Mucosa of descending colon (tissue), 3 donors: Measurements from ENCODE around the gene RPEL1. TPM values are rescaled to one million over a fixed set of nuclear protein-coding genes. Genes with fewer than 3 reads are reported as not detected.
"Not testable (repeated sequence)": the region's sequence is repeated elsewhere in the genome, so short reads cannot be mapped to it uniquely, and the experiment has no call there.

Experiments used
- ATAC-seq: fragments of 200-7000 bp; cut with Tn5 transposase; one replicate; pipeline ENCODE4 v1.9.1; 2020; ENCODE audit warnings: mild to moderate bottlenecking, moderate library complexity
- DNase-seq, 3 donors: peaks; one replicate each; pipeline ENCODE4 v3.0.0-alpha.2; 2020
- H3K36me3 ChIP-seq: fragments of 200-600 bp; one replicate; pipeline ENCODE4 v1.8.0; 2021; ENCODE audit warnings: low read depth, mild to moderate bottlenecking
- H3K4me1 ChIP-seq: fragments of 200-600 bp; one replicate; pipeline ENCODE4 v1.8.0; 2021; ENCODE audit warnings: low read depth, mild to moderate bottlenecking
- H3K4me3 ChIP-seq: fragments of 200-600 bp; one replicate; pipeline ENCODE4 v1.8.0; 2021; ENCODE audit warnings: mild to moderate bottlenecking
- H3K9me3 ChIP-seq: fragments of 200-600 bp; one replicate; pipeline ENCODE4 v1.8.0; 2021; ENCODE audit warnings: mild to moderate bottlenecking
- intact Hi-C, 2 donors: fragments of 100-400 bp; cut with DNase I in 1 of 2; cut with micrococcal nuclease in 1 of 2; formaldehyde crosslinking; loops; one replicate each; pipeline versions ENCODE4 v1.11.0 to v1.11.1; 2022; cut with DNase I, micrococcal nuclease
- long read RNA-seq, 2 donors: library from polyadenylated mRNA; unstranded; transcript quantifications; one replicate each; pipeline ENCODE4 v2.0.0, GENCODE V29; 2019 to 2021
- total RNA-seq, 3 donors: library from RNA; stranded (reverse); fragmentation: NEBNext Ultra II Directional in 2 of 3; extraction: Animal tissue kit (Norgen Biotek cat#: 25700) in 2 of 3; gene quantifications; one replicate each; pipeline versions ENCODE4 v1.2.1 to v1.2.4, GENCODE V29; 2021 to 2023
- TF ChIP-seq, protein P1 (sequence below): fragments of 200-600 bp; IDR thresholded peaks from one replicate; pipeline ENCODE4 v1.8.0; 2022; ENCODE audit warnings: antibody characterized with exemption, mild to moderate bottlenecking
- donor health status: DM: no; HTN: no; CAD: no; lungs with moderate emphysema.
- donor health status: DM: no; HTN: no; CAD: no.
- donor health status: DM: no; HTN: yes; CAD: no.

Gene RPEL1
- under 1 TPM in 1 of 3 donors, not detected in 2; 0.13 TPM for total RNA-seq
- long read RNA-seq, donor 1: 0 reads
- long read RNA-seq, donor 2: 0 reads

DNA sequence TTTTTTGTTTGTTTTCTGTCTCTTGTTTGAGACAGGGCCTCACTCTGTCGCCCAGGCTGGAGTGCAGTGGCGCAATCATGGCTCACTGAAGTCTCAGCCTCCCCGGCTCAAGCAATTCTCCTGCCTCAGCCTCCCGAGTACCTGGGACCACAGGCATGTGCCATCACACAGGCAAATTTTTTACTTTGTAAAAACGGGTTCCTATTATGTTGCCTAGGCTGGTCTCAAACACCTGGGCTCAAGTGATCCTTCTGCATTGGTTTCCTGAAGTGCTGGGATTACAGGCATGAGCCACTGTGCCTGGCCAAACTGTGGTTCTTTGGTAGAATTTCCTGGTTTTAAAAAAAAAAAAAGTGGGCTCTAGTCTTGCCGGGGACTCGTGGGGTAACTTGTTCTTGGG lies at the start of gene RPEL1:
TSS of gene RPEL1 (plus strand) at position 301 of the 400 bp plus-strand sequence. CDS start 110 bp downstream, outside the sequence.
- H3K4me3 ChIP-seq, H3K36me3 ChIP-seq, H3K9me3 ChIP-seq, DNase-seq, ATAC-seq: not testable (repeated sequence)
- intact Hi-C loops: loop anchor here in 1 of 2 donors (10.0 kb wide), 1 partner anchor 321 kb away; no protein-coding TSS in a partner anchor
- peaks cover 18% of the 10 kb centered on the region for H3K4me1 ChIP-seq

DNA sequence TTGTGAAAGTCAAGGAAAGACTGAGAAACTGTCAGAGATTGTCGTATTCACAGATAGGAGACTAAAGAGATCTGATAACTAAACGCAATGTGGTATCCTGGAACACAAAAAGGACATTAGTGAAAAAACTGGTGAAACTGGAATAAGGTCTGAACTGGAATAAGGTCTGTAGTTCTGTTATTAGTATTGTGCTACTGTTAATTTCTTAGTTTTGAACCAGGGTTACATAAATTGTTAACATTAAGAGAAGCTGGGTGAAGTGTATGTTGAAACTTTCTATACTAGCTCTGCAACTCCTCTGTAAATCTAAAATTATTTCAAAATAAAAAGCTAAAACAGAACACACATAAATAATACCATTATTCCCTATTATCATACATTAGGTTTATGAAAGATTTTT lies 49.2 kb upstream of the RPEL1 start:
- no peak for ATAC-seq
- peaks cover 9% of the 10 kb centered on the region for H3K4me1 ChIP-seq
- no peak for DNase-seq
- H3K9me3 ChIP-seq: no peaks in the 10 kb centered on the region
- intact Hi-C loops: no loop called here
- H3K4me3 ChIP-seq: no peak overlapping the region
- TF ChIP-seq, protein P1, sequence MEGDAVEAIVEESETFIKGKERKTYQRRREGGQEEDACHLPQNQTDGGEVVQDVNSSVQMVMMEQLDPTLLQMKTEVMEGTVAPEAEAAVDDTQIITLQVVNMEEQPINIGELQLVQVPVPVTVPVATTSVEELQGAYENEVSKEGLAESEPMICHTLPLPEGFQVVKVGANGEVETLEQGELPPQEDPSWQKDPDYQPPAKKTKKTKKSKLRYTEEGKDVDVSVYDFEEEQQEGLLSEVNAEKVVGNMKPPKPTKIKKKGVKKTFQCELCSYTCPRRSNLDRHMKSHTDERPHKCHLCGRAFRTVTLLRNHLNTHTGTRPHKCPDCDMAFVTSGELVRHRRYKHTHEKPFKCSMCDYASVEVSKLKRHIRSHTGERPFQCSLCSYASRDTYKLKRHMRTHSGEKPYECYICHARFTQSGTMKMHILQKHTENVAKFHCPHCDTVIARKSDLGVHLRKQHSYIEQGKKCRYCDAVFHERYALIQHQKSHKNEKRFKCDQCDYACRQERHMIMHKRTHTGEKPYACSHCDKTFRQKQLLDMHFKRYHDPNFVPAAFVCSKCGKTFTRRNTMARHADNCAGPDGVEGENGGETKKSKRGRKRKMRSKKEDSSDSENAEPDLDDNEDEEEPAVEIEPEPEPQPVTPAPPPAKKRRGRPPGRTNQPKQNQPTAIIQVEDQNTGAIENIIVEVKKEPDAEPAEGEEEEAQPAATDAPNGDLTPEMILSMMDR: no peak
- H3K36me3 ChIP-seq: no peaks in the 10 kb centered on the region

DNA sequence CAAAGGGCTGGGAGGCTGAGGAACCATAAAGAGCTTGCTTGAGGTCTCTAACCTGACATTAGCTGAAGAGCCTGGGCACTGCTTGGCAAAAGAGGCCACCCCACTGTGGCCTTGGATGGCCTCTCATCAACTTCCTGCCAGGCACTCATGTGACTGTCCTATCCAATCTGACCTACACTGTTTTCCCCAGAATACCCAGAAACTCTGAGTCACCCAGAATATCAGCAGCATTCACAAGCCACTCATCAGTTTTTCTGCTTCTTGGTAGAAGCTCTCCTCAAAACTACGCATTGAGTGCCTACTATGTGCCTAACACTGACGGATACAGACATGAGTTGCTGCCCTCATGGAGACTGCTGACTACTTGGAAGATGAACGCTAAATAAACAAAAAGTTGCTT lies 48.5 kb upstream of the RPEL1 start:
- Histone ChIP-seq H3K9me3 (no peaks in the 10 kb centered on the region), H3K4me1 (peaks cover 5% of the 10 kb centered on the region), H3K4me3 (no peak overlapping the region), H3K36me3 (no peaks in the 10 kb centered on the region)
- TF ChIP-seq, protein P1: no peak
- ATAC-seq (peak; percentile 23), DNase-seq (peak in 1 of 3 donors; percentile 36)
- intact Hi-C loops: no loop called here

DNA sequence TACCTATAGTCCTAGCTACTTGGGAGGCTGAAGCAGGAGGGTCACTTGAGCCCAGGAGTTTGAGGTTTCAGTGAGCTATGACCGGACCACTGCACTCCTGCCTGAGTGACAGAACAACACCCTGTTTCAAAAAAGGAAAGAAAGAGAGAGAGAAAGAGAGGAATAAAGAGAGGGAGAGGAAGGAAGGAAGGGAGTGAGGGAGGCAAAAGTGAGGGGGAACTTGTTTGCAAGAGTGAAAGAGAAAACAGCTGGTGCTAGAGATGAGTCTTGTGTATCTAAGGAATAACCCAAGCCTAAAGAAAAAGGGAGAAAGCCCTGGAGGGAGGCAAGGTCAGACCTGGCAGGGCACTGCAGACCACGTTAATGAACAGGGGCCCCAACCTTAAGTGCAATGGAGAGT lies 47.8 kb upstream of the RPEL1 start:
- H3K9me3 ChIP-seq: no peaks in the 10 kb centered on the region
- TF ChIP-seq, protein P1: no peak
- intact Hi-C loops: no loop called here
- DNase-seq (no peak), ATAC-seq (no peak)
- H3K4me3 ChIP-seq: no peak overlapping the region
- H3K4me1 ChIP-seq: peaks cover 5% of the 10 kb centered on the region
- no peaks in the 10 kb centered on the region for H3K36me3 ChIP-seq

DNA sequence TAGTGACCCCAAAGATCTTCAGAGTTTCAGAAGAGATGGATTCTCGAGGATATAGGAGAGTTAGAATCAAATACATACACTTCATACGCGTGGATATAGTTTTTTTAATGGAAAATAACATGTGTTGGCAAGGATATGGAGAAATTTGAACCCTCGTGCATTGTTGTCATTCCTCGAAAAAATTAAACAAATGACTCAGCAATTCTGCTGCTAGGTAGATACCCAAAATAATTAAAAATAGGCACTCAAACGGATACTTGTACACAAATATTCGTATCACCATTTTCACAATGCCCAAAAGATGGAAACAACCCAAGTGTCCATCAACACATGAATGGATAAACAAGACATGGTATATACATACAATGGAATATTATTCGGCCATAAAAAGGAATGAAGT lies 47.0 kb upstream of the RPEL1 start:
- no peaks in the 10 kb centered on the region for H3K9me3 ChIP-seq
- intact Hi-C loops: no loop called here
- no peak for DNase-seq
- H3K36me3 ChIP-seq: no peaks in the 10 kb centered on the region
- peaks cover under 1% of the 10 kb centered on the region for H3K4me1 ChIP-seq
- ATAC-seq: no peak
- TF ChIP-seq, protein P1: no peak
- no peak overlapping the region for H3K4me3 ChIP-seq

DNA sequence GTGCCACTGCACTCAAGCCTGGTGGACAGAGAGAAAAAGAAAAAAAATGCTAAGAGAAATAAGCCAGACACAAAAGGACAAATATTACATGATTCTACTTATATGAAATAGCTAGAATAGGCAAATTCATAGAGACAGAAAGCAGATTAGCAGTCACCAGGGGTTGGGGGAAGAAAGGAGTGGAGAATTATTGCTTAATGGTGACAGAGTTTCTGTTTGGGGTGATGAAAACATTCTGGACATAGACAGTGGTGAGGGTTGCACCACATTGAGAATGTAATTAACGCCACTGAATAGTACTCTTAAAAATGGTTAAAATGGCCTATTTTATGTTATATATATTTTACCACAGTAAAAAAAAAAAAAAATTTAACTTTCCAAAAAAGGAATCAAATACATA lies 46.2 kb upstream of the RPEL1 start:
- no peak for DNase-seq
- no peaks in the 10 kb centered on the region for H3K4me1 ChIP-seq
- H3K9me3 ChIP-seq: no peaks in the 10 kb centered on the region
- ATAC-seq: no peak
- no peak overlapping the region for H3K4me3 ChIP-seq
- intact Hi-C loops: no loop called here
- TF ChIP-seq, protein P1: no peak
- H3K36me3 ChIP-seq: no peaks in the 10 kb centered on the region
